BLaER1 (cell line): ENCODE measurements around the gene CCDC124.
A peak's percentile ranks its signal among the peaks of the same experiment; 100 is the strongest.
"Not testable (repeated sequence)": the region's sequence is repeated elsewhere in the genome, so short reads cannot be mapped to it uniquely, and the experiment has no call there.

Experiments used
- H3K27ac ChIP-seq: shearing (Covaris generic); formaldehyde crosslinking; 2 replicates; pipeline ENCODE4 v1.8.1; 2022
- H3K27me3 ChIP-seq: shearing (Covaris generic); formaldehyde crosslinking; 2 replicates; pipeline ENCODE4 v1.8.1; 2022
- H3K36me3 ChIP-seq: shearing (Covaris generic); formaldehyde crosslinking; 2 replicates; pipeline ENCODE4 v1.8.1; 2022
- H3K4me1 ChIP-seq: shearing (Covaris generic); formaldehyde crosslinking; 2 replicates; pipeline ENCODE4 v1.8.1; 2022
- H3K4me2 ChIP-seq: shearing (Covaris generic); formaldehyde crosslinking; 2 replicates; pipeline ENCODE4 v1.8.1; 2022
- H3K4me3 ChIP-seq: shearing (Covaris generic); formaldehyde crosslinking; 2 replicates; pipeline ENCODE4 v1.8.1; 2022
- H3K9ac ChIP-seq: shearing (Covaris generic); formaldehyde crosslinking; 2 replicates; pipeline ENCODE4 v1.8.1; 2022
- H3K9me3 ChIP-seq: shearing (Covaris generic); formaldehyde crosslinking; 2 replicates; pipeline ENCODE4 v1.8.1; 2022
- H4K20me1 ChIP-seq: shearing (Covaris generic); formaldehyde crosslinking; 2 replicates; pipeline ENCODE4 v1.8.1; 2022
- Cebpa-rat ChIP-seq: shearing (Covaris generic); IDR thresholded peaks from 2 replicates; pipeline ENCODE4 v1.8.1; 2022

Gene CCDC124, protein sequence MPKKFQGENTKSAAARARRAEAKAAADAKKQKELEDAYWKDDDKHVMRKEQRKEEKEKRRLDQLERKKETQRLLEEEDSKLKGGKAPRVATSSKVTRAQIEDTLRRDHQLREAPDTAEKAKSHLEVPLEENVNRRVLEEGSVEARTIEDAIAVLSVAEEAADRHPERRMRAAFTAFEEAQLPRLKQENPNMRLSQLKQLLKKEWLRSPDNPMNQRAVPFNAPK

DNA sequence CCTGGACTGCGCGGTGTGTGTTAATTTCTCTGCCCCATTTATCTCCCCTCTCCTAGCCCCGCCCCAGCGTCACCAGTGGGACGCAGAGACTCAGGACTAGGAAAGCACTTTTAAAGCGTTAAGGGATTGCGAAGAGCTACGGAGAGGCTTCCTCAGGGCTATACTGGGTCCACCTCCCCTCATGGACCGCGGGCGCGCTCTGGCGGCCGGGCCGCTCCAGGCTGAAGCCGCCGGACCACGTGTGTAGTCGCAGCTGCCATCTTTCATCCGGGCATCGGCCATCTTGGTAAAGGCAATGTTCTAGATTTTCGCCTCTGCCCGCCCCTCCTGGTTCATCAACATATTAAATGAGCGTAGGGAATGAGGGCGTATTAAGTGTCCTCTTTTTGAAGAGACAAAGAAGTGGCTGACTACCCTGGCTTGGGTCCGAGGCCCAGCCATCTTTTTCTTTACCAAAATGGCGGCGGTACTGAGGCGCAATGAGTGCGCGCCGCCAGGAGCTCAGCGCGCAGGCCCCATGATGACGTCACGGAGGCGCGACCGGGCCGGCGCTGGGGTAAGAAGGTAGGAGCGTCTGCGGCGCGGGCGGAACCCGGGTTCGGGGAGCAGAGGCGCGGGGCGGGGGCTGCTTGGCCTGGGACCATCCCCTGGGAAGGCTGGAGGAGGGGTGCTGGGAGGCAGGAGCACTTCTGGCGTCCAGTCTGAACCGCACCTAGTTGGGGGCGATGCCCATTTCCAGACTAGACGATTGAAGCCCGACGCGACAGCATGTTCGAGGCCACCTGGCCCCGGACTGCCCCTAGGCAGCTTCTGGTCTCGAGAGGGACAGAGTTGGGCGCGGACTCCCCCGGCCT is at the start of gene CCDC124:
Gene CCDC124 (plus strand): TSS at position 531 of the 854 bp plus-strand sequence. CDS start 3,406 bp downstream, outside the sequence.
- Histone ChIP-seq H3K9ac (peak within 1 kb of the TSS; percentile 91), H3K27ac (peak within 1 kb of the TSS; percentile 98), H3K4me3 (peak within 1 kb of the TSS; percentile 85), H3K4me1 (peaks cover 22% of the 10 kb centered on the region), H3K36me3 (peaks cover 25% of the 10 kb centered on the region), H4K20me1 (peaks cover 2% of the 10 kb centered on the region; the same call in 1 of the 2 replicates), H3K4me2 (peak within 1 kb of the TSS; percentile 96), H3K27me3 (no peaks in the 10 kb centered on the region), H3K9me3 (no peaks in the 10 kb centered on the region)
- TF ChIP-seq Cebpa-rat, result no peak

DNA sequence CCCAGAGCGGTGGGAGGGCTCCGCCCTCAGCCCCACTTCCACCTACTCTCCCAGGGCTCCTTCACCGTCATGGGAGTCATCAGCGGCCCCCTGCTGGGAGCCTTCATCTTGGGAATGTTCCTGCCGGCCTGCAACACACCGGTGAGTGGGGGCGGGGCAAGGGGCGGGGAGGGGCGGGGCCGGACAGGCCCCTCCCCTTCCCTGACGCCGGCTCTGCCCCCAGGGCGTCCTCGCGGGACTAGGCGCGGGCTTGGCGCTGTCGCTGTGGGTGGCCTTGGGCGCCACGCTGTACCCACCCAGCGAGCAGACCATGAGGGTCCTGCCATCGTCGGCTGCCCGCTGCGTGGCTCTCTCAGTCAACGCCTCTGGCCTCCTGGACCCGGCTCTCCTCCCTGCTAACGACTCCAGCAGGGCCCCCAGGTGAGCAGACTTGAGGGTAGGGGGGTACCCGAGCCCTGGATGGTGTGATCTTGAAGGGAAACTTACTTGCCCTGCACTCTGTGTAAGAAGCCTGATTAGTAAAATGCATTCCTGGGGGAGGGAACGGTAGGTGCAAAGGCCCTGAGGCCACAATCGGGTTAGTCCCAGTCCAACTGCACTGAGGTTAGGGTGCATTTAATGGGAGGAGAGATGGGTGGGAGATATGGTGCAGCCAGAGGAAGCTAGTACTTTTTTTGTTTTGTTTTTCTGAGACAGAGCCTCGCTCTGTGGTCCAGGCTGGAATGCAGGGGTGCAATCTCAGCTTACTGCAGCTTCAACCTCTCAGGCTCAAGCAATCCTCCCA is 49.0 kb upstream of the CCDC124 start:
- no peaks in the 10 kb centered on the region for H4K20me1 ChIP-seq
- H3K27ac ChIP-seq, result no peak overlapping the region
- H3K4me1 ChIP-seq, result no peaks in the 10 kb centered on the region
- H3K36me3 ChIP-seq, result no peaks in the 10 kb centered on the region
- H3K27me3 ChIP-seq, result 0 out of 2 replicates have a peak, but pooled peaks cover 5% of the 10 kb centered on the region
- no peak overlapping the region for H3K4me3 ChIP-seq
- no peak overlapping the region for H3K9ac ChIP-seq
- H3K4me2 ChIP-seq, result no peak overlapping the region
- no peak for TF ChIP-seq Cebpa-rat
- no peaks in the 10 kb centered on the region for H3K9me3 ChIP-seq

DNA sequence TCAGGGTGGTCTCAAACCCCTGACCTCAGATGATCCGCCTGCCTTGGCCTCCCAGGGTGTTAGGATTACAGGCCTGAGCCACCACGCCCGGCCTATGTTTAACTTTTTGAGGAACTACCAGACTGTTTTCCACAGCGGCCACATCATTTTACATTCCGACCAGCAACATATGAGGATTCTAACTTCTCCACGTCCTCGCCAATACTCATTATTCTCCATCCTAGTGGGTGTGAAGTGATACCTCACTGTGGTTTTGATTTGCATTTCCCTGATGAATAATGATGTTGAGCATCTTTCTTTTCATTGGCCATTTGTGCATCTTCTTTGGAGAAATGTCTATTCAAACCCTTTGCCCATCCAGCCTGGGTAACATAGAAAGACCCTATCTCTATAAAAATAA is 46.3 kb upstream of the CCDC124 start:
- Histone ChIP-seq H3K9me3 (no peaks in the 10 kb centered on the region), H3K27me3 (no peaks in the 10 kb centered on the region), H3K4me2 (no peak overlapping the region), H3K4me1 (no peaks in the 10 kb centered on the region), H3K36me3 (no peaks in the 10 kb centered on the region), H3K9ac (no peak overlapping the region), H4K20me1 (peaks cover 5% of the 10 kb centered on the region; the same call in 1 of the 2 replicates), H3K27ac (no peak overlapping the region), H3K4me3 (no peak overlapping the region)
- no peak for TF ChIP-seq Cebpa-rat

DNA sequence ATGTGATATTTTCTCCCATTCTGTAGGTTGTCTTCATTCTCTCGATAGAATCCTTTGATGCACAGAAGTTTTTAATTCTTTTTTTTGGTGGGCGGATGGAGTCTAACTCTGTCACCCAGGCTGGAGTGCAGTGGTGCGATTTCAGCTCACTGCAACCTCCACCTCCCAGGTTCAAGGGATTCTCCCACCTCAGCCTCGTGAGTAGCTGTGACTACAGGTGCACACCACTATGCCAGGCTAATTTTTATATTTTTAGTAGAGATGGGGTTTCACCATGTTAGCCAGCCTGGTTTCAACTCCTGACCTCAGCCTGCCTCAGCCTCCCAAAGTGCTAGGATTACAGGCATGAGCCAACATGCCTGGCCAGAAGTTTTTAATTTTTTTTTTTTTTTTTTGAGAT is 45.6 kb upstream of the CCDC124 start:
- H3K4me2 ChIP-seq, H3K27me3 ChIP-seq, H4K20me1 ChIP-seq, H3K36me3 ChIP-seq, H3K4me1 ChIP-seq, H3K9me3 ChIP-seq, H3K27ac ChIP-seq, H3K9ac ChIP-seq, H3K4me3 ChIP-seq: not testable (repeated sequence)

DNA sequence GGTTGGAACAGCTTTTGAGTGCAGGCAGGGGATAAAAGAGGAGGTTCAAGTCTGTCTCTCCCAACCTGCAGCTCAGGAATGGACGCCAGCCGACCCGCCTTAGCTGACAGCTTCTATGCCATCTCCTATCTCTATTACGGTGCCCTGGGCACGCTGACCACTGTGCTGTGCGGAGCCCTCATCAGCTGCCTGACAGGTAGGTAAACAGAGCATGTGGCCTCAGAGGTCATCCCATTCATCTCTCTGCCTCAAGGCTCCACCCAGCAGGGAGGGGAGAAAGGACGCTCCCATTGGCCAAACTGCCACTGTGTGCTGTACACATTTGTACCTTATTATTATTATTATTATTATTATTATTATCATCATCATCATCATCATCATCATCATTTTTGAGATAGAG is 44.6 kb upstream of the CCDC124 start:
- Histone ChIP-seq H3K27me3 (0 out of 2 replicates have a peak, but pooled peaks cover 2% of the 10 kb centered on the region), H3K9ac (no peak overlapping the region), H3K4me2 (no peak overlapping the region), H3K4me1 (peaks cover 7% of the 10 kb centered on the region; the same call in 1 of the 2 replicates), H4K20me1 (peaks cover 5% of the 10 kb centered on the region; the same call in 1 of the 2 replicates), H3K27ac (no peak overlapping the region), H3K9me3 (no peaks in the 10 kb centered on the region), H3K36me3 (no peaks in the 10 kb centered on the region), H3K4me3 (no peak overlapping the region)
- TF ChIP-seq Cebpa-rat, result no peak

DNA sequence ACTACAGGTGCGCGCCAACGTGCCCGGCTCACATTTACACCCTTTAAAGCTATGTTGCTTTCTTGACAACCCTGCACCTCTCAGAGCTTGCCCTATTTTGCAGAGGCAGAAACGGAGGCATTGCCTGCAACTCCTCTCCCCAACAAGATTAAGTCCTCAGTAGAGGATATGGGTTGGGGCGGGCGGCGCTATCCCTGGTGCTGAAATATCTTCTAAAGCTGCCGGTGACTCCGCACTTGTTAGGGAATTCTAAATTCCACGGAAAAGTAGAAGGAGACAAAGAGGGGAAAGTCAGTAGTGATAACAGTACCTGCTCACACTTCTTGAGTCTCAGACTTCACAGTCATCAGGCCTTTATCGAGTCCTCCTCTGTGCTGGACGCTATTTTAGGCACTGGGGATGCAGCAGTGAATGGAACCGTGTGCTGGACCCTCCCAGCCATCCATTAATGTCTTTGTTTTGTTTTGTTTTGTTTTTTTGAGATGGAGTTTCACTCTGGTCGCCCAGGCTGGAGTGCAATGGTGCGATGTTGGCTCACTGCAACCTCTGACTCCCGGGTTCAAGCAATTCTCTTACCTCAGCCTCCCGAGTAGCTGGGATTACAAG is 43.1 kb upstream of the CCDC124 start:
- Histone ChIP-seq H3K9ac (no peak overlapping the region), H3K4me2 (no peak overlapping the region), H3K27ac (no peak overlapping the region), H3K9me3 (no peaks in the 10 kb centered on the region), H3K27me3 (0 out of 2 replicates have a peak, but pooled peaks cover 2% of the 10 kb centered on the region), H3K4me3 (no peak overlapping the region), H3K4me1 (peaks cover 9% of the 10 kb centered on the region; the same call in 1 of the 2 replicates), H3K36me3 (no peaks in the 10 kb centered on the region), H4K20me1 (peaks cover 5% of the 10 kb centered on the region; the same call in 1 of the 2 replicates)
- no peak for TF ChIP-seq Cebpa-rat

DNA sequence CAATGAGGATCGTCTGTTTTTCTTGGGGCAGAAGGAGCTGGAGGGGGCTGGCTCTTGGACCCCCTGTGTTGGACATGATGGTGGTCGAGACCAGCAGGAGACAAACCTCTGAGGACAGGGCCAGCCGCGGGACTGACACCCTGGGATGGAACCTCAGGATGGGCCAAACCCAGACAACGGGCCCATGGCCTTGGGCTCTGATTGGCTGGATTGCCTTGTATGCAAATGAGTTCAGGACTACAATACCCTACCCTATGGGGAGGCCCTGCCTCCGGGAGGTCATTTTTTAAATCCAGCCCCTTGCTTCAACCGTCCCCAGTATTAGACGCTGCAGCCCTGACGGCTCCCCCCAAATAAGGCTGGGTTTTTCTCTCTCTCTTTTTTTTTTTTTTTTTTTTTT is 39.0 kb upstream of the CCDC124 start:
- Histone ChIP-seq H3K4me1 (peaks cover 9% of the 10 kb centered on the region; the same call in 1 of the 2 replicates), H3K4me2 (no peak overlapping the region), H3K27me3 (0 out of 2 replicates have a peak, but pooled peaks cover 2% of the 10 kb centered on the region), H3K9ac (no peak overlapping the region), H3K27ac (no peak overlapping the region), H4K20me1 (peaks cover 5% of the 10 kb centered on the region; the same call in 1 of the 2 replicates), H3K9me3 (no peaks in the 10 kb centered on the region), H3K4me3 (no peak overlapping the region), H3K36me3 (no peaks in the 10 kb centered on the region)
- TF ChIP-seq Cebpa-rat, result no peak

DNA sequence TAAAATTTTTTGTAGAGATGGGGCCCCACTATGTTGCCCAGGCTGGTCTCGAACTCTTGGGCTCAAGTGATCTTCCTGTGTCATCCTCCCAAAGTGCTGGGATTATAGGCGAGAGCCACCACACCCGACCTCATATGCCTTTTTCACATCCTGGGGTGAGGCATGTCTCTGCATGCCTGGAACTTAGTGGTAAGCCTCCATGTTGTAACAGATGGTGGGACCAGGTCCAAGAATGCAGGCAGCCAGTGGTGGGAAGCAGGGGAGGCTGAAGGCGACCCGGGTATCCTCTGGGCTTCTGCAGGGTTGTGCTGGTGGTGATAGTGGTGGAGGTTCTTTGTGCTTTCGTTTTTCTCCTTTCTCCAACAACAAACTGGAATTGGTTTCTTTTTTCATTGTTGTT is 30.1 kb upstream of the CCDC124 start:
- H3K27me3 ChIP-seq, result no peaks in the 10 kb centered on the region
- H4K20me1 ChIP-seq, result no peaks in the 10 kb centered on the region
- H3K36me3 ChIP-seq, result no peaks in the 10 kb centered on the region
- peaks cover 15% of the 10 kb centered on the region for H3K9me3 ChIP-seq
- no peaks in the 10 kb centered on the region for H3K4me1 ChIP-seq
- H3K4me2 ChIP-seq, result no peak overlapping the region
- H3K27ac ChIP-seq, result no peak overlapping the region
- TF ChIP-seq Cebpa-rat, result no peak
- H3K9ac ChIP-seq, result no peak overlapping the region
- no peak overlapping the region for H3K4me3 ChIP-seq

DNA sequence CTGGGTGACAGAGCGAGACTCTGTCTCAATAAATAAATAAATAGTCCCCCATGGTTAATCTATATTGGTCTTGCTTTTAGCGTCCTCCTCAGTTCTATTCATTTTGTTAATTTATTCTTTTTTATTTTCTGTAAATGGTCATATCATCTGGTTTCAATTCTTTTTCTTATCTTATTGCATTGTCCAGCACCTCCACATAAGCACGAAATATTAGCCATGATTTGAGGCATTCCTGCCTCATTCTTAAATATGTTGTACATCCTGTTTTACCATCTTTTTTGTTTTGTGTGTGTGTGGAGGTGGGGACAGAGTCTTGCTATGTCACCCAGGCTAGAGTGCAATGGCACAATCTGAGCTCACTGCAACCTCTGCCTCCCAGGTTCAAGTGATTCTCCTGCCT is 24.6 kb upstream of the CCDC124 start:
- no peak overlapping the region for H3K27ac ChIP-seq
- TF ChIP-seq Cebpa-rat, result no peak
- H3K27me3 ChIP-seq, result no peaks in the 10 kb centered on the region
- peaks cover 36% of the 10 kb centered on the region for H3K9me3 ChIP-seq
- no peaks in the 10 kb centered on the region for H3K4me1 ChIP-seq
- no peaks in the 10 kb centered on the region for H4K20me1 ChIP-seq
- H3K4me2 ChIP-seq, result no peak overlapping the region
- H3K4me3 ChIP-seq, result no peak overlapping the region
- no peak overlapping the region for H3K9ac ChIP-seq
- H3K36me3 ChIP-seq, result no peaks in the 10 kb centered on the region
